ENCODE results near the gene PIRT.

PIRT gene

GRCh38 chr17:10790491-10791401 is 47.1 kb downstream of the PIRT start:
- H3K27me3 ChIP-seq (ENCODE audit: control insufficient read depth, insufficient read depth, low read length), result no peaks in the 10 kb centered on the region

GRCh38 chr17:10789694-10790271 is 48.1 kb downstream of the PIRT start:
- WGBS (ENCODE audit: insufficient coverage, insufficient read length), result no CpG with 5 or more reads among the region's 4 CpGs
- Histone ChIP-seq H3K36me3 (ENCODE audit: control insufficient read depth, insufficient read depth, low read length) (no peaks in the 10 kb centered on the region), H3K4me3 (ENCODE audit: low read length) (no peak overlapping the region), H3K27me3 (ENCODE audit: control insufficient read depth, insufficient read depth, low read length) (no peaks in the 10 kb centered on the region), H3K9me3 (ENCODE audit: control insufficient read depth, insufficient read depth, low read length) (no peaks in the 10 kb centered on the region), H3K4me1 (ENCODE audit: control insufficient read depth, insufficient read depth, low read length) (no peaks in the 10 kb centered on the region), H3K27ac (ENCODE audit: low read length) (no peak overlapping the region)
- DNase-seq (ENCODE audit: low read depth, low spot score), result no peak

More at GRCh38 chr17:10790491-10791401, 47.1 kb downstream of the PIRT start:
- Histone ChIP-seq H3K27ac (ENCODE audit: low read length) (no peak overlapping the region), H3K4me1 (ENCODE audit: control insufficient read depth, insufficient read depth, low read length) (no peaks in the 10 kb centered on the region), H3K36me3 (ENCODE audit: control insufficient read depth, insufficient read depth, low read length) (no peaks in the 10 kb centered on the region), H3K9me3 (ENCODE audit: control insufficient read depth, insufficient read depth, low read length) (no peaks in the 10 kb centered on the region), H3K4me3 (ENCODE audit: low read length) (no peak overlapping the region)
- WGBS (ENCODE audit: insufficient coverage, insufficient read length), result no CpG with 5 or more reads among the region's 9 CpGs
- no peak for DNase-seq (ENCODE audit: low read depth, low spot score)

GRCh38 chr17:10787306-10788045 is 50.4 kb downstream of the PIRT start:
- Histone ChIP-seq H3K4me1 (ENCODE audit: control insufficient read depth, insufficient read depth, low read length) (no peaks in the 10 kb centered on the region), H3K27ac (ENCODE audit: low read length) (no peak overlapping the region), H3K4me3 (ENCODE audit: low read length) (no peak overlapping the region), H3K36me3 (ENCODE audit: control insufficient read depth, insufficient read depth, low read length) (no peaks in the 10 kb centered on the region), H3K9me3 (ENCODE audit: control insufficient read depth, insufficient read depth, low read length) (no peaks in the 10 kb centered on the region), H3K27me3 (ENCODE audit: control insufficient read depth, insufficient read depth, low read length) (no peaks in the 10 kb centered on the region)
- DNase-seq (ENCODE audit: low read depth, low spot score), result no peak
- WGBS (ENCODE audit: insufficient coverage, insufficient read length), result no CpG with 5 or more reads among the region's 5 CpGs

- DNase-seq (ENCODE audit: low read depth, low spot score), result no peak
- Histone ChIP-seq H3K27ac (ENCODE audit: low read length) (no peak overlapping the region), H3K4me1 (ENCODE audit: control insufficient read depth, insufficient read depth, low read length) (no peaks in the 10 kb centered on the region), H3K27me3 (ENCODE audit: control insufficient read depth, insufficient read depth, low read length) (no peaks in the 10 kb centered on the region), H3K9me3 (ENCODE audit: control insufficient read depth, insufficient read depth, low read length) (no peaks in the 10 kb centered on the region), H3K4me3 (ENCODE audit: low read length) (no peak overlapping the region), H3K36me3 (ENCODE audit: control insufficient read depth, insufficient read depth, low read length) (no peaks in the 10 kb centered on the region)
- WGBS (ENCODE audit: insufficient coverage, insufficient read length), result no CpG with 5 or more reads among the region's 2 CpGs
Observed at GRCh38 chr17:10785295-10785694, 52.6 kb downstream of the PIRT start.

GRCh38 chr17:10779609-10780008 is 58.3 kb downstream of the PIRT start:
- no peaks in the 10 kb centered on the region for H3K4me1 ChIP-seq (ENCODE audit: control insufficient read depth, insufficient read depth, low read length)
- no peak overlapping the region for H3K27ac ChIP-seq (ENCODE audit: low read length)
- H3K27me3 ChIP-seq (ENCODE audit: control insufficient read depth, insufficient read depth, low read length), result no peaks in the 10 kb centered on the region
- no peaks in the 10 kb centered on the region for H3K36me3 ChIP-seq (ENCODE audit: control insufficient read depth, insufficient read depth, low read length)
- H3K4me3 ChIP-seq (ENCODE audit: low read length), result no peak overlapping the region
- WGBS (ENCODE audit: insufficient coverage, insufficient read length), result no CpG with 5 or more reads among the region's 2 CpGs
- DNase-seq (ENCODE audit: low read depth, low spot score), result no peak
- no peaks in the 10 kb centered on the region for H3K9me3 ChIP-seq (ENCODE audit: control insufficient read depth, insufficient read depth, low read length)

GRCh38 chr17:10777890-10778289 is 60.0 kb downstream of the PIRT start:
- no peak overlapping the region for H3K4me3 ChIP-seq (ENCODE audit: low read length)
- 80% methylated on average over 1 of the region's 6 CpGs for WGBS (ENCODE audit: insufficient coverage, insufficient read length)

GRCh38 chr17:10777131-10777807 is 60.6 kb downstream of the PIRT start:
- WGBS (ENCODE audit: insufficient coverage, insufficient read length), result no CpG with 5 or more reads among the region's 11 CpGs
- no peak for DNase-seq (ENCODE audit: low read depth, low spot score)
- no peak overlapping the region for H3K27ac ChIP-seq (ENCODE audit: low read length)
- no peaks in the 10 kb centered on the region for H3K36me3 ChIP-seq (ENCODE audit: control insufficient read depth, insufficient read depth, low read length)
- no peaks in the 10 kb centered on the region for H3K9me3 ChIP-seq (ENCODE audit: control insufficient read depth, insufficient read depth, low read length)
- no peaks in the 10 kb centered on the region for H3K4me1 ChIP-seq (ENCODE audit: control insufficient read depth, insufficient read depth, low read length)
- H3K27me3 ChIP-seq (ENCODE audit: control insufficient read depth, insufficient read depth, low read length), result no peaks in the 10 kb centered on the region
- H3K4me3 ChIP-seq (ENCODE audit: low read length), result no peak overlapping the region

More at GRCh38 chr17:10777890-10778289, 60.0 kb downstream of the PIRT start:
- no peak for DNase-seq (ENCODE audit: low read depth, low spot score)
- H3K36me3 ChIP-seq (ENCODE audit: control insufficient read depth, insufficient read depth, low read length), result no peaks in the 10 kb centered on the region
- H3K4me1 ChIP-seq (ENCODE audit: control insufficient read depth, insufficient read depth, low read length), result no peaks in the 10 kb centered on the region
- no peaks in the 10 kb centered on the region for H3K27me3 ChIP-seq (ENCODE audit: control insufficient read depth, insufficient read depth, low read length)
- no peak overlapping the region for H3K27ac ChIP-seq (ENCODE audit: low read length)
- no peaks in the 10 kb centered on the region for H3K9me3 ChIP-seq (ENCODE audit: control insufficient read depth, insufficient read depth, low read length)

- H3K4me1 ChIP-seq (ENCODE audit: control insufficient read depth, insufficient read depth, low read length), result no peaks in the 10 kb centered on the region
- no peaks in the 10 kb centered on the region for H3K27me3 ChIP-seq (ENCODE audit: control insufficient read depth, insufficient read depth, low read length)
- H3K4me3 ChIP-seq (ENCODE audit: low read length), result no peak overlapping the region
- H3K27ac ChIP-seq (ENCODE audit: low read length), result no peak overlapping the region
- WGBS (ENCODE audit: insufficient coverage, insufficient read length), result no CpG with 5 or more reads among the region's 2 CpGs
- DNase-seq (ENCODE audit: low read depth, low spot score), result no peak
- H3K36me3 ChIP-seq (ENCODE audit: control insufficient read depth, insufficient read depth, low read length), result no peaks in the 10 kb centered on the region
- no peaks in the 10 kb centered on the region for H3K9me3 ChIP-seq (ENCODE audit: control insufficient read depth, insufficient read depth, low read length)
Observed at GRCh38 chr17:10776381-10776780, 61.5 kb downstream of the PIRT start.

GRCh38 chr17:10775740-10776356 is 62.0 kb downstream of the PIRT start:
- no peak overlapping the region for H3K4me3 ChIP-seq (ENCODE audit: low read length)
- WGBS (ENCODE audit: insufficient coverage, insufficient read length), result no CpG with 5 or more reads among the region's 5 CpGs

GRCh38 chr17:10775058-10775457 is 62.8 kb downstream of the PIRT start:
- no CpG with 5 or more reads among the region's 4 CpGs for WGBS (ENCODE audit: insufficient coverage, insufficient read length)
- Histone ChIP-seq H3K36me3 (ENCODE audit: control insufficient read depth, insufficient read depth, low read length) (no peaks in the 10 kb centered on the region), H3K4me1 (ENCODE audit: control insufficient read depth, insufficient read depth, low read length) (no peaks in the 10 kb centered on the region), H3K4me3 (ENCODE audit: low read length) (no peak overlapping the region), H3K27ac (ENCODE audit: low read length) (no peak overlapping the region), H3K9me3 (ENCODE audit: control insufficient read depth, insufficient read depth, low read length) (no peaks in the 10 kb centered on the region), H3K27me3 (ENCODE audit: control insufficient read depth, insufficient read depth, low read length) (no peaks in the 10 kb centered on the region)
- DNase-seq (ENCODE audit: low read depth, low spot score), result no peak

More at GRCh38 chr17:10775740-10776356, 62.0 kb downstream of the PIRT start:
- no peak for DNase-seq (ENCODE audit: low read depth, low spot score)
- Histone ChIP-seq H3K27ac (ENCODE audit: low read length) (no peak overlapping the region), H3K27me3 (ENCODE audit: control insufficient read depth, insufficient read depth, low read length) (no peaks in the 10 kb centered on the region), H3K4me1 (ENCODE audit: control insufficient read depth, insufficient read depth, low read length) (no peaks in the 10 kb centered on the region), H3K36me3 (ENCODE audit: control insufficient read depth, insufficient read depth, low read length) (no peaks in the 10 kb centered on the region), H3K9me3 (ENCODE audit: control insufficient read depth, insufficient read depth, low read length) (no peaks in the 10 kb centered on the region)
